HG02840 (cell line): ENCODE results near the gene ZNF396.

Experiments
- ATAC-seq: cut with Tn5 transposase; IDR thresholded peaks from one replicate; pipeline ENCODE4 v1.9.1; 2021; ENCODE audit warnings: mild to moderate bottlenecking, moderate library complexity, moderate number of reproducible peaks; ENCODE audit not compliant: unreplicated experiment, low FRiP score

ZNF396 gene

DNA sequence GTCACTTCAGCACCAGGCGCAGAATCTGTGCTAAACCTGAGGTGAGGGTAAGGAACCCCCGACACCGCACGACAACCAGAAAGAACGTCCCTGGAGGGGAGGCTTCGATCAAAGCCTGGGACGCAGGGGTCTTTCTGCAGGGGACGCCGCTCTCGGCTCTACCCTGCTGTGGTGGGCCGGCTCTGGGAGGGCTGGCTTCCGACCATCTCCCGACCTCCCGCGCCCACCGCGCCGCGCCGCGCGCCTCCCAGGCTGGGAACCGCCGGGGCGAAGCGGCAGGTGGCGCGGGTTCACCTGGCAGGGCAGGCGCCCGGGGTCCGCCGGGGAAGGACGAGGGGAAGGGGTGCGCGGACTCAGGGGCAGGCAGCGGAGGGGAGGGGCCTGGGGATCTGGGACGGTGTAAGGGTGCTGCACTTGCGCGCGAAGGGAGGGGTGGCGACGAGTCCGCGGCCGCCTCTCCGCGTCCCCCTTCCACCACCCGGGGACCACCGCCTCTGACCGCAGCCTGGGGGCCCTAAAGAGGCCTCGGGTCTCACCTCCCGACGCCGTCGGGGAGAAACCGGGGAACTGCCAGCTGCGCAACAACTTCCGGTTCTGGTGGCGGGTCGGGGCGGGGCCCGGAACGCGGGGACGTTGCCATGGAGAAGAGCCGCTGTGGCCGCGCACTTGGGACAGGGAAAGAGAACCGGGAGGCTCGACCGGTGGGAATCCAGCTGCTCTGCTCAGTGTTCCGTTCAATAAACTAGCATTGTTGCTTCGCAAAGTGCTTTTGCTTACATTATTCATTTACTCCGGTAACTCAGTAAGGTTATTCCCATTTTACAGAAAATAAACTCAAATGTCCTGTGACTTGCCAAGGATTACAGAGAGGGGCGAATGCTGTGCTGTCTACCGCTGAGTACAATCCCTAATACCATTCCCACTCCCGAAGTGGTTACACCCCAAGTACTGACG lies at the start of gene ZNF396:
ZNF396 (minus strand) TSS at position 596 of the 954 bp plus-strand sequence. CDS start 3,045 bp downstream, outside the sequence.
- ATAC-seq = peak; percentile 77

DNA sequence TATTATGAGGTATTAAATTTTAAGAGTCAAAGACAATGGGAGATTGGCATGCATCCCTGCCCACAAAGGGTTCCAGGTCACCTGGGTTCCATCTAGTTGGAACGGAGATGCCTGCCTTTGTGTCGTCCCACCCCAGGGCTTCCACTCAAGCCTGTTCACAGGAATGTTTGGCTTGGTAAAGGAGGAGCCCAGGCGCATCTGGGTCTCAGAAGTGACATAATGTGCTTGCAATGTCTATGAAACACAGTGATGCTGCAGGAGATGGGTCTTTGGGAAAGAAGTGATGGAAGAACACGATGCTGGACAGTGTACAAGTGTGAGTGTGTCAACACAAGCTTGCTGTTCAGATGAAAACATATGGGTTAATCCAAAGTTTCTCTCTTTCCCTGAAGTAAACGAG lies 49.6 kb upstream of the ZNF396 start:
- no peak for ATAC-seq

DNA sequence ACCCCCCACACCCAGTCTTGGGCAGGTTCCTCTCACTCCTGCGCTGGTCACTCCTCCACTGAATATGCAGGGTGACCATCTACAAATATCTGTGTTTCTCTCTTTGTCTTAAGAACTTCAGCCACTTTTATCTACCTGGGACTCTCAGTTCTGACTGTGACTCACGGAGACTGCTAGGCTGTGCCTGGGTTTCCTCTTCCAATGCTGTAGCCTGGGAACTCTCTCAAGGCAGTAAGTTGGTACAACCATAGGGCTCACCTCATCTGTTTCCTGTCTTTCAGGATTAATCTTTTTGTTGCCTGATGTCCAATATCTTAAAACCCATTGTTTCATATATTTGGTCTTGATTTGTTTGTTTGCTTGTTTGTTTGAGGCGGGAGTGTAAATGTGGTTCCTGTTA lies 47.2 kb upstream of the ZNF396 start:
- no peak for ATAC-seq

DNA sequence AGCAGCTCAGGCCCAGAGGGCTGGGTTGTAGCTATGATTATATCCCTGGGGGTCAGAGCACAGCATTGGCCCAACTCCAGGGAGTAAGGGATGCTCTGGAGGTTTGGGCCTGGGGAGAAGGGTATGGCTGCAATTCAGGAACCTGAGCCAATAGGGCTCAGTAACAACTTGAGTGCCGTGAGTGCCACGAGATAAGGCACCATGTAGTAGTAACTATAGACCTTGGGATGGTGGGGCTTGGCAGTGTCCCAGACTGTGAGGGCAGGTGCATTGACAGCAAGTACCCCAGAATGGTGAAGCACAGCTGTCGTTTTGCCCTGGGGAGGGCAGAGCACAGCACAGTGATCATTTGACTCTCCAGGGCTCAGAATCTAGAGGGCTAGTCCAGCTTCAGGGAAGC lies 45.1 kb upstream of the ZNF396 start:
- ATAC-seq = no peak

DNA sequence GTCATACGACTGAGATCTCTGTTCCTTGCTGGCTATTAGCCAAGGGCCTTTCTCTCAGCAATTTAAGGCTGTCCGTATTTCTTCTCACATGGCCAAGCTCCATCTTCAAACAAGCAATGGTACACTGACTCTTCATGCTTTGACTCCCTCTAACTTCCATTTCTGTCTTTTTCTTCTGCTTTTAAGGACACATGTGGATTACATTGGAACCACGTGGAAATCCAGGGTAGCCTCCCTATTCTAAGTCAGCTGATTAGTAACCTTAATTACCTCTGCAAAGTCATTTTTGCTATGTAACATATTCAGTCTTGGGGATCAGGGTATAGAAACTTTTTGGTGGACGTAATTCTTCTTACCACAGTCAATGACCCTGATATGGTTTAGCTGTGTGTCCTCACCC lies 41.5 kb upstream of the ZNF396 start:
- no peak for ATAC-seq

DNA sequence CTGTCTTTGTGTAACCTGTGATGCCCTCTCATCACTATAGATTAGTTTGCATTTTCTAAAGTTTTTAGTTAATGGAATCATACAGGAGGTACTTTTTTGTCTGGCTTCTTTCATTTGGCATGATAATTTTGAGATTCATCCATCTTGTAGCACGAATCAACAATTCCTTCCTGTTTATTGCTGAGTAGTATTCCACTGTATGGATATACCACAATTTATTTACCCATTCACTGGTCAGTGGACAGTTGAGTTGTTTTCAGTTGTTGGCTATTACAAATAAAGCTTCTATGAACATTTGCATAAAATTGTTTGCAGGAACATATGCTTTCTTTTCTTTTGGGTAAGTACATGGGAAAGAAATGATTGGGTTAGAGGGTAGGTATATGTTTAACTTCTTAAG lies 40.1 kb upstream of the ZNF396 start:
- no peak for ATAC-seq

DNA sequence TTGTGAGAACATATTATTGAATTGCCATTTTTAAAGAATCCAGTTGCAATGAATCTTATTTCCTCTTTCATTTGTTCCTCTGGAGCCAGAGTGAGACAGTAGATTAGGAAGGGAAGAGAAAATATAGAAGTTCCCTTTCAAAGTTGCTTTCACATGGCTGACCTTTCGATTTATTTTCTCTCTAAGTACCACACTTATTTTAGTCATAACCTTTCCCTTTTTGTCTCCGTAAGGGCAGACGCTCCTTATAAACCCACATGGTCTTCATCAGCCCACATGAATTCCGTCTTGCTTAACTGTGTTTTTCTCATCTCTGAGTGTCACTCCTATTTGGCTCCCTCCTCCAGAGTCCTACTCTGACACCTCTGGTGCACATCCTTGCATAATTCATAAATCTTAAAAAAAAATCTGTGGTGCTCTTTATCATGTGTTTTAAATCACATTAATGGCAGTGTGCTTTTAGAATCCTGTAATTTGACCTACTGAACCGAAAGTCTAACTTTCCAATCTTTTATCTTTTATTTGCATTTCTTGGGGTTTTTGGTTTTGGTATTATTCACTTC lies 38.5 kb upstream of the ZNF396 start:
- no peak for ATAC-seq

DNA sequence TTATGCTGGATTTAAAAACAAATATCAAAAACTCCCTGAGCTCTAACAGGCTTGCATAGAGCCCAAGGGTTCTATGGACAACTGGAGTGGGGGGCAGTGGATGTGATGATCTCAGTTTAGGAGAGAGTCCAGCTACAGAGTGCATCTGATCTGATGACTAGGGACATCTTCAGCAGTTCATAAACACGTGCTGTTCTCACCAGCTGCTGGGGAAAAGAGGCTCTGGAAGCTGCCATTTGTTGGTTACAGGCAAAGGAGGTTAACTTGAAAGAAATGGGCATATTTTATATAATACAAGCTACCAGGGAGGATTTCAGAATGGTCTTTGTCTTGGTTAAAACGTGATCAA lies 36.0 kb upstream of the ZNF396 start:
- no peak for ATAC-seq

DNA sequence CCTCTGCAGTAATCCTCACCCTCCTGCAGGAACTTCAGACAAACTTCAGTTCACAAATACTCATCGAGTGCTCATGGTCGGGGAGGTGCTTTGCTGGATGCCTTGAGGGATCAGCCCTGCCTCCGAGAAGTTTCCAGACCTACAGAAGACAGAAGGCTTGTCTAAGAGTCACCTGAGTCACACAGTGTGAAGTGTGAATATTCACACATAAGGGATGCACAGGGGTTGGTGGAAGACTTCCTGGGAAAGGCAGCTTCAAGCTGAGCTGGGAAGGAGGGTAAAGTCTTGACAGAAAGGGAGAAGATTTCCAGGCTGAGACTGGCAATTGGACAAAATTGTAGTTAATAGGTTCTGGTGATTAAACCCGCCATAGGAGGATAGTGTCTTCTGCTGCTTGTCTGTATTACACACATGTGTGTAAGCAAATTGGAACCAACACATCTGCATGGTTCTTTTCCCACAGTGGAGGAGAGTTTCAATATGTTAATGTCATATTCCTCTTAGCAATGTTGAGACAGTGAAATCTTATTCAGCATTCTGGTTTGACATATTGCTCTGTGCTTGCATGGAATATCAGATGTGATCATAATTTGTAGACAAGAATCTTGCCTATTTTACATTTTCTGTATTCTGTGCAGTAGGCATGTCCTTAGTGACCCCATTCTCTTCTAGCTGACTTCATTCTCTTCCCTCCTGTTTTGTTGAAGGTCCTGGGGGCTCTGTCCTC lies 34.7 kb upstream of the ZNF396 start:
- no peak for ATAC-seq

DNA sequence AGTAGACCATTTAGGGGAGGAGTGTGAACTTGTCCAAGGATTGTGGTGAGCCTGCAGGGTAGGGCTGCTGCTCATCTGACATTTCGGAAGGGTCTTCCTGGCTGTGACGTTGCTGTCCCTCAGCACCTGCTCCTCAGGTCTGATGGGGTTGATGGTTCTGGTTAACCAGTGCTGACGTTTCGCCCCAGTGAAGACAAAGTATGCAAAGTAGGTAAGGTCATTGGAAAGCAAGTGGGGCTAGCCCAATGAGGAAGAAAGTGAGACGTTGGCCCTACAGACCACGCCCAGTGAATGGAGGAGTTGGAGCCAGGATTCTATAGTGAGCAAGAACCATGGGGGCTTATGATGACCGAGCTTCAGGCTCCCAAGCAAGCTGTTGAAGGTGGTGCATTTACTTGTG lies 33.4 kb upstream of the ZNF396 start:
- no peak for ATAC-seq

DNA sequence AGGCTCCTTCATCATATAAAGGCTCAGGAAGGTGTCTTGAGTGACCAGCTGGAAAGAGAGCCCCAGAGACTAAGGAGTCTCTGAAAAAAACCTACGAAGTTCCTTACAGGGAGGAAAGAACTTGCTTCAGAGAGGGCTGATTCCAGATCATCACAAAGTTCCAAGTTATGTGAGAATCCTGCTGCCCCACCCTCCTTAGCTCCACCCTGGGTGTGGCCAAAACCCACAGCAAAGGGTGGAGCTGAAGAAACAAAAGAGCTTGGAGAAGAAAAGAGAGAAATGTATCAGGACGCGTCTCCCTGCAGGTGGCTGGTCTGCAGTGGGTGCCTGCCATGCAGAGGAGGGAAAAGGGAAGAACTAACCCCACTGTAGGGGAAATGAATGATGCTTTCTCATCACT lies 32.8 kb upstream of the ZNF396 start:
- ATAC-seq = no peak

DNA sequence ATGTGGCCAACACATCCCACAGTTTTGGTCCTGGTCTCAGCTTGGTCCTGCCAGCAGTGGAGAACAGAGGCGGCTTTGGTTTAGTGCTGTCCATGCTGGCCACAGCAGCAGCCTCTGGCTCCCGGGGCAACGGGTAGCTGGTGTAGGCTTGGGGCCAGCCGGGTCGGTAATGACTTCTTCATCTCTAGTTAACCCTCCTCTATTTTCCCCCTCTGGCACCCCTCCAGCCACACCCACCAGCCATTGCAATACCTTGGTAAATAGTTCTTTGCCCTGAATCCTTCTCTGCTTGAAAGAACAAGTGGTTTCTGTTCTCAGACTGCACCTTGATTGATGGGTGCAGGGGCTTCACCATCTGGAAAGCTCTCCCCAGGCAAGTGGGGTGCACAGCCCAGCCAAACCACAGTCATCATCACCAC lies 31.7 kb upstream of the ZNF396 start:
- no peak for ATAC-seq

DNA sequence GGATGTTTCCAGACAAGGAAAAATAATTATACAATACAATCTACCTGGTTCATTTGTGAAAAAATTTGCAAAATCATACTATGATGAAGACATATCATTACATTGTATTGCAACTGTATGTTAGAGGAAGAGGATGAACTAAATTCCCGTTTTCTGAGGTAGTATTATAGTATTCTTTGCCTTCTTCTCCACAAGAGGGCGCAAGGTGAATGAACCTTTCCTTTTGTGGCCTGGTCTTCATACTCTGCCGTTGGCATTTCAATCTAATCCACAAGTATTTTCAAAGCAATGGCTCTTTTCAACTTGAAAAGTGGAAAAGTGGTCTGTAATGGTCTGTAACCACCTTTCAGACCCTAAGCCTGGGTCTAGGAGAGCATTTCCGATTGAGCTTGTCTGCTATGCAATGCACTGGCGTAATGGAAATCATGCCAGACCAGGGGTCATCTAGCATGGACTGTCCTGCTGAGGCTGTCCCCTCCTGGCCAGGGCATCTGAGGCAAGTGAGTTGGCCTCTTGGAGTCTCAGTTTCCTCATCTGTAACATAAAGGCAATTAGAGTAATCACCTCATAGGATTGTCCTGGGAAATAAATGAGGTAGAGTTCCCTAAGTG lies 30.8 kb upstream of the ZNF396 start:
- ATAC-seq = peak; percentile 51

DNA sequence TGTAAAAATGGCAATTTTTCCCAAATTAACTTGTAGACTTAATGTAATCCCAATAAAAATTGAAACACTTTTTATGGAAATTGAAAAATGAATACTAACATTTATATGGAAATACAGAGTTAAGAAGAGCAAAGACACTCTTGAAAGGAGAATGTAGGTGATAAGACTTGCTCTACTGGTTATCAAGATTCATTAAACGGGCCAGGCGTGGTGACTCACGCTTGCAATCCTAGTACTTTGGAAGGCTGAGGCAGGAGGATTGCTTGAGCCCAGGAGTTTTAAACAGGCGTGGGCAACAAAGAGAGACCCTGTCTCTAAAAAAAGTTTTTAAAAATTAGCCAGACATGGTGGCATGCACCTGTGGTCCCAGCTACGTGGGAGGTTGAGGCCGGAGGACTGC lies 29.5 kb upstream of the ZNF396 start:
- no peak for ATAC-seq

DNA sequence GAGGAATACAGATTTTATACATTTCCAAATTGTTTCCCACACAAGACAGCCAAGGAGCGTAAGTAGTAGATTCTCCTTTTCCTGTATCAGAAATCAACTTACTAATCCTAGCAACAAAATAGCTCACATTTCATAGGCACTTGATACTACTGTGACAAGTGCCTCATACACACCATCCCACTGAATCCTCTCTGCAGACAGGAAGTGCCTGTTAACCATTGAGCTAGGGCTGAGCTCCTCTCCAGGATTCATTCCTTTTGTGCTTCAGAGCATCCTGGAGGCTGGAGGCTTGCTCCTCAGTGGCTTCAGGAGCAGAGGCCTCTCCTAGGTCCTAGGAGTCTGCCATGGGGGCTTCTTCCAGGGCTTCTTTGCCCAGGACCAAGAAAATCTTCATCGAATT lies 20.8 kb upstream of the ZNF396 start:
- no peak for ATAC-seq

DNA sequence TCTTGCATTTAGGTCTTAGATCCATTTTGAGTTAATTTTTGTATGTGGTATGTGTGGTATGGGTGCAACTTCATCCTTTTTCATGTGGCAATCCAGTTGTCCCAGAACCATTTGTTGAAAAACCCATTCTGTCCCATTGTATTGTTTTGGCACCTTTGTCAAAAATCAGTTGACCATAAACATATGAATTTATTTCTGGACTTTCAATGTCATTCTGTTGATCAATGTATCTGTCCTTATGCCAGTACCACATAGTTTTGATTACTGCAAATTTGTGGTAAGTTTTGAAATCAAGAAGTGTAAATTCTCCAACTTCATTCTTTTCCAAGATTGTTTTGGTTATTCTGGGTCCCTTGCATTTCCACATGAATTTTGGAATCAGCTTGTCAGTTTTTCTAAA lies 16.6 kb upstream of the ZNF396 start:
- ATAC-seq = no peak

DNA sequence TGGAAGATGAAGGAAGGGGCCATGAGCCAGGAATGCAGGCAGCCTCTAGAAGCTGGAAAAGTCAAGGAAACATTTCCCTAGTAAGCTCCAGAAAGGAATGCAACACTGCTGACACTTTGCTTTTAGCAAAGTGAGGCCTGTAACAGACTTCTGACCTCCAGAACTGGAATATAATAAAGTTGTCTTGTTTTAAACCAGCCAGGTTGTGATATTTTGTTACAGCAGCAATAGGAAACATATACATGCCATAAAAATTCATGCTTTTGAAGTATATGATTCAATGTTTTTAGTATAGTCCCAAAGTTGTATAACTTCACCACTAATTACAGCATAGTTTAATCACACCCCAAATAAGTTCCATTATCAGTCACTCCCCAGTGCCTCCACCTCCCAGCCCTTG lies 15.2 kb upstream of the ZNF396 start:
- ATAC-seq = no peak

DNA sequence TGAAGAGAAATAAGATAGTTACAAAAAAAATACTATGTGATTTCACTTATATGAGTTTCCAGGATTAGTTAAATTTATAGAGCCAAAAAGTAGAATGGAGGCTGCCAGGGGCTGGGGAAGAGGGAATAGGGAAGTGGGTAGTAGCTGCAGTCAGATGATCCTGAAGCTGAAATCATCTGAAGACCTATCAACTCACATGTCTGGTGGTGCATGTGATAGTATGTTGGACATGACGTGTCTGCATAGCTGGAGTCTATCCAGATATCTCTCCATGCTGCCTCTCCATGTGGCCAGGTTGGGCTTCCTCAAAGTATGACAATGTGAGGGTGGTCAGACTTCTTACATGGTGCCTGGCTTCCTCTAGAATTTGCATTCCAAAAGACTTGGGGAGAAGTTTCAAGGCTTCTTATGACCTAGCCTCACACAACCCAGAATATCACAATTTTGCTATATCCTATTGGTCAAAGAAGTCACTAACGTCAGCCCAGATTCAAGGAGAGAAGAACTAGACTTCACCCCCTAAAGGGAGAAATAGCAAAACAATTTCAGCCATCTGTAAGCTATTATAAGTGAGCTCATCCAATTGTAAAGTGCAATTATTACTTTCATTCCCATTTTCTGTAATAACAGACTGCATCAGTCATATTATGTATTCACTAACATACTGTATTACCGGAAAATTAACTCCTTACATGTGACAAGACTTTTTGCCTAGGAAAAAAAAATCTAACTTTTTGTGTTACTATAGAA lies 14.0 kb upstream of the ZNF396 start:
- ATAC-seq = no peak

DNA sequence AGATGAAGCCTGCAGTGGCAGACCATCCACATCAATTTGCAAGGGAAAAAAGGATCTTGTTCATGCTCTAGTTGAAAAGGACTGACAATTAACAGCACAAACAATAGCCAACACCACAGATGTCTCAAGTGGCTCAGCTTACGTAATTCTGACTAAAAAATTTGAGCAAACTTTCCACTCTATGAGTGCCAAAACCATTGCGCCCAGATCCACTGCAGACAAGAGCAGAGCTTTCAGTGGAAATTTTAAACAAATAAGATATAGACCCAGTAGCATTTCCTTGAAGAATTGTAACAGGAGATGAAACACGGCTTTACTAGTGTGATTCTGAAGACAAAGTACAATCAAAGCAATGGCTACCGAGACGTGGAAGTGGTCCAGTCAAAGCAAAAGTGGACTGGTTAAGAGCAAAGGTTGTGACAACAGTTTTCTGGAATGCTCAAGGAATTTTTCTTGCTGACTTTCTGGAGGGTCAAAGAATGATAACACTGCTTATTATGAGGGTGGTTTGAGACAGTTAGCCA lies 12.0 kb upstream of the ZNF396 start:
- ATAC-seq = no peak

DNA sequence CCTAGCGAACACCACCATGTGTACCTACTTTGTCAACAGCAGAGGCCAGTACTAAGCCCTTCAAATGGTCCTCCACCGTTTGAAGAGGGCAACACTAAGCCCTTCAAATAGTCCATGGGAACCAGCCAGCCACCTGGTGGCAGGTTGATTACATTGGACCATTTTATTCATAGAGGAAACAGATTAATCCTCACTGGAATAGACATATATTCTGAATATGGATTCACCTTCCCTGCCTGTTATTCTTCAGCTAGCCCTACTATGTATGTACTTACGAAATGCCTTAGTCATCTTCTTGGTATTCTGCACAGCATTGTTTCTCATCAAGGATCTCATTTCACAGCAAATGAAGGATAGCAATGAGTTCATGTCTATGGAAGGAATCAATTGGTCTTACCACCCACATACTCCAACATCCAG lies 10.0 kb upstream of the ZNF396 start:
- ATAC-seq = no peak
